GM21381 (cell line): ENCODE data around the gene TAGLN.
"Not testable (repeated sequence)": the region's sequence is repeated elsewhere in the genome, so short reads cannot be mapped to it uniquely, and the experiment has no call there.

Source experiments
- ATAC-seq: cut with Tn5 transposase; IDR thresholded peaks from one replicate; pipeline ENCODE4 v1.9.1; 2021; ENCODE audit warnings: mild to moderate bottlenecking, moderate library complexity; ENCODE audit not compliant: unreplicated experiment

The TAGLN gene

DNA sequence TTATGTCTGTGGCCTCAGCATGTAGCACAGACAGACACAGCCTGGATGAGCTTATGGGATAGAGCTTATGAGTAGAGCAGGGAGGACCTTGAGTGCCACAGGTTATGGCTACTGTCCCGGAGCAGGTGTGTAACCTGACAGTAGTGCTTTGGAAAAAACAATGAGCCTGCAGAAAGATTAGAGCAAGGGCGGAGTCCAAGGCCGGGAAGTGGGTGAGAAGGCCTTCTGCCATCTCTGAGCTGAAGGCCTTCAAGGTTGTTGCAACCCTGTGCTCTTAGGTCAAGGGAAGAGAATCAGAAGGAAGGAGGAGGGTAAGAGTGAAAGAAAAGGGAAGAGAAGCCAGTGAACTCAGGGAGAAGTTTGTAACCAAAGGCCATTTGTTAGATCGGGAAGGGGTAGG, 3.9 kb upstream of the TAGLN start:
- no peak for ATAC-seq

DNA sequence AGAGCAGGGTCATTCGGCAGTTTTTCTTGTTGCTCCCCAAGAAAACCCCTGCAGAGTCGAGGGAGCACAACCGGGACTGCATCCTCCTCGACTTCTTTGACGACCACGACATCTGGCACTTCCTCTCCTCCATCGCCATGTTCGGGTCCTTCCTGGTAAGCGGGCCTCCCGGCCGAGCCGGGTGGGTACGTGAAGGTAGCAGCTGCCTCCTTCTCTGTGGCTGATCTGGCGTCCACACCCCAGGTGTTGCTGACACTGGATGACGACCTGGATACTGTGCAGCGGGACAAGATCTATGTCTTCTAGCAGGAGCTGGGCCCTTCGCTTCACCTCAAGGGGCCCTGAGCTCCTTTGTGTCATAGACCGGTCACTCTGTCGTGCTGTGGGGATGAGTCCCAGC, 3.4 kb upstream of the TAGLN start:
- ATAC-seq: no peak

DNA sequence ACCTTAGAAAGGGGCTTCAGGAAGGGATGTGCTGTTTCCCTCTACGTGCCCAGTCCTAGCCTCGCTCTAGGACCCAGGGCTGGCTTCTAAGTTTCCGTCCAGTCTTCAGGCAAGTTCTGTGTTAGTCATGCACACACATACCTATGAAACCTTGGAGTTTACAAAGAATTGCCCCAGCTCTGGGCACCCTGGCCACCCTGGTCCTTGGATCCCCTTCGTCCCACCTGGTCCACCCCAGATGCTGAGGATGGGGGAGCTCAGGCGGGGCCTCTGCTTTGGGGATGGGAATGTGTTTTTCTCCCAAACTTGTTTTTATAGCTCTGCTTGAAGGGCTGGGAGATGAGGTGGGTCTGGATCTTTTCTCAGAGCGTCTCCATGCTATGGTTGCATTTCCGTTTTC, 2.2 kb upstream of the TAGLN start:
- no peak for ATAC-seq

DNA sequence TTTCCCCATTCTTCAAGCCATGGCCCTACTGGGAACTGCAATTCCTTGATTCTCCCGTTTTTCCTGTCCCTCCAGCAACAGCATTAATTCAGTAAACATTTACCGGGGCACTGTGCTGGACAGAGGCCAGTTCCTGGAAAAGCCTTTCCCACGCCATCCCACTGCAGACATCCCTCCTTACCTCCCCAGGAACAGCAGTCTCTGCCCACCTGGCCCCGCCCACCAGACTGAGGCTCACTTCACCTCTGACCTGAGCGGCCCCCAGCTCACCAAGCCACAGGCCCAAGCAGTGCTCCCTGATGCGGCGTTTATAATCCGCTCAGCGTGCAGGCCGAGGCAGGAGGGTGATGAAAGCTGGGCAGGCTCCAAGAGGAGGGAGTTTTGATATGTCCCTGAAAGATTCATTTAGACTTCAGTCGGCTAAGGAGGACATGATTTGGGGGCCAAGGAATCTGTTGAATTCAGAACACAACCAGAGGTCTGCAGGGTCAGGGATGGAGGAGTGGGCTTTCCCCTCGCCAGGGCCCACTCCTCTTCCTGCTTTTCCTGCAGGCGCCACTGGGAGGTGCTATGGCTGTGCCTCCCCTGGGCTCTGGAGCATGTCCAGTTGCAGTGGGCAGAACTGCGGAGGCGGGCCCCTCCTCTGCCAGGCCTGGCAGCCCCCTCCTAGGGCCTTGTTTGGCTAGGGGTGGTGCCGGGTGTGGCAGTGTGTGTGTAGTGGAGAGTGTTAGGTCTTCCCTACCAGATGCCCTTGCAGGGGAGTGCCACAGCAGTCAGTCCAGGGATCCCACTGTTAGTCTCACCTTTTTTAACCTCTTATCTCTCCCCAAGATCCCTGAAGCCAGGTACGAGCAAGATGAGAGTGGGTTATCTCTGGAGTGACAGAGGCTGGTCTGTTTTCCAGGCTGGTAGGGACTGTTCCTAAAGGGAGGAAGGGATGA, 1.4 kb upstream of the TAGLN start:
- no peak for ATAC-seq

DNA sequence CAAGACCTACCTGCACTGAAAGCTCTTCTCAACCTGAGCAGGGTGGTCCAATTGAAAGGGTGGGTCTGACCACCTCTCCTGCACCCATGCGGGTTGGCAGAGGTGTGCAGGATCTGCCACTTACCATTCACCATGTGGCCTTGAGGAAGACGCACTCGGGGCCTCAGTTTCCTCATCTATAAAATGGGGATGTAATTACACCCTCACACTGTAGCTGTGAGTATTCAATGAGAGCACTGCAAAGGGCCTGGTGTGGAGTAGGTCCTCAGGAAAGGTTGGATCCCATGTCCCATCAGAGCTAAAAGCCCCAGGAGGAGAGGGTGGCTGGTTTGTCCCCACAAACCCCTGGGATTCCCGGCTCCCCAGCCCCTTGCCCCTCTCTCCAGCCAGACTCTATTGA, 557 bp upstream of the TAGLN start:
- ATAC-seq: no peak

DNA sequence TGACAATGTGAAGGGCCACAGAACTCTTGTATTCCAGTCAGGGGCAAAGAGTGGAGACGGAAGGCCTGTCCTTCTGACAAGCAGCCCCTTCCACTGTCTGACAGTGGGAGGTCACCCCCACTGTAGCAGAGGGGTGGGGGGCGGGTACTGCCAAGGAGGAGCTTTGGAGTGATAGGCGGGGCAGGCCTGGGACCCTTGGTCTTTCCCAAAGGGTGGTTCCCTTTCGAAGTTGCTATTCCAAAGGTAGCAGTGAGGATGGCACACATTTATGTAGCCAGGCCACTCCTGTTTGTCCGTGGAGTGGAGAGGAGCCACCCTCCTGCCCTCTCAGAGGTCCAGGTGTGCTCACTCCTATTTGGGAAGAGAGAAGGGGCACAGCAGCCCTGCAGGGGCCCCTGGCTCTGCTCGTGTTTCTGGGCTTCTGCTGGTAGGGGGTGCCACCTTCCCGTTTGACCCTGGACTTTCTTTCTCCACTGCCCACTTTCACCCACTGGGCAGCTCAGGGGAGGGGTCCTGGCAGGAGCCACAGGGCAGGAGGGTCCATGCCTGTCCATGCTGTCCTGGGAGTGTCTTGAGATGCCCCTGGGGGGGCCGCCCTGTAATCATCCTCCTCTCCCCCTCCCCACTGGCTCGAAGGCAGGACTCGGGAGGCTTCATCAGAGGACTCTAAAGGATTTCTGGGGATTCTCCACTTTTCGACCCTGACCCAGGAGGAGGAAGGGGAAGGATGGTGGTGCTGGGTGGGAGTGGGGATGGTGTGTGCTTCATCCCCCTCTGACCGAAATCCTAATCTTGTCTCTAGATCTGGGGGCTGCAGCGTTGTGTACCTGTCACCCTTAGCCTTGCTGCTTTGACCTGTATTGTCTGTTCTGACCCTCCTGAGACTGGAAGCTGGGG, 994 bp downstream of the TAGLN start:
- no peak for ATAC-seq

DNA sequence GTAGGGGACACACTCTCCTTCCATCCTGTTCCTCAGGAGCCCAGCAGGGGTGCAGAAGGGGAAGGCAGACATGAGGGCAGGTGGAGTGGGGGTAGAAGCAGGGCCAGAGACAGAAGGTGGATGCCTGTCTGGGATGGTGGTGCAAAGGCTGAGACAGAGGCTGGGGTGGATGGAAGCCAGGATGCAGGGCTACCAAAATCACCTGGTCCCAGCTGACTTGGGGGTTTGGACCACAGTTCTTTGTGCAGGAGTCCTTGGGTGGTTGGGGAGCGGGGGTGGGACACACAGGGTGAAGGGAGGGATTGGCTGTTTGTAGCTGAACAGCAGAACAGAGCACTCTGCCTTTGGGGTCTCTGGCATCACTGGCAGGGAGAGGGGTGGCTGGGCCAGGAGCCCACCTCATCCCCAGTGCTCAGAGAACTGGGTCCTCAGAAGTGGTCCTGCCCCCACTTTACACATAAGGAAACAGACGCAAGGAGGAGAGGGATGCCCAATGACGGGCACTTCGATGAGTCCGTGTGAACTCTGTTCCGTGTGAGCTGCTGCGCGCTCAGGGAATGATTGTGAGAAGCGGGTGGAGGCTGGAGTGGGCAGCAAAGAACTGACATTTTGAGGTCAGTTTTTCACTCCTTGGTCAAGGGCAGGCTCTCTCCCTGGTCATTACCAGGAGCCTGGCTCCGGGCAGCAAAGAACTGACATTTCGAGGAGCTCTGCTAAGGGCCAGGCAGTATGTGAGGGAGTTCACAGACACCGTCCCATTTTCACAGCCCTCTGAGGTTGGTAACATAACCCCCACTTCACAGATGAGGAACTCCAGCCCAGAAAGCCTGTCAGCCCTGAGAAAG, 1.9 kb downstream of the TAGLN start:
- ATAC-seq: no peak

DNA sequence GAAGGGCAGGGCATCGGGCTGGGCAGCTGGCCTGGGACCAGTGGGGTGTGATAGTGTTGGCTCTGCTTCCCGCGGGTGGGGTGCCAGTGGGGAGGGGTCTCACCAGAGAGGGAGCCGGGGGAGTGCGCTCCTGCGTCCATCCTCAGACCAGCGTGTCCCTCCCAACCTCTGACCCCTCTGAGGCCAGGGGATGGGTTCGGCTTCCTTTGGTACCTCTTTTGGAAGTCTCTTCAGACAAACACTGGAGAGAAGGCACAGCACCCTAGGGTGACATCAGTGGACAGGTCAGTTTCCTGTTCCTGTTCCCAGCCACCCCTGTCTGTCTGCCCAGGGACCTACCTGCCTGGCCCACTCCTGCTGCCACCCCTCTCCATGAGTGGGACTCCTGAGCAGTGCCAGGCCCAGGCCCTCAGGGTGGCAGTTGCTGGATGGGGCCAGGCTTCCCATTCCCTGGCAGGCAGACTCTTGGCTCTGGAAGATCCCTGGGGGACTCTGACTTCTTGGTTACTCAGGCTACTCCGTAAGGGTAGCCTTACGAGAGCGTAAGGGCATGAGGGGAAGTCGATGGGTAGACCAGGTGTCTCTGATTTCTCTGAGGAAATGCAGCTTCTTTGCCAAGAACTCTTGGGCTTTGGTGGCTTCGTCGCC, 2.6 kb downstream of the TAGLN start:
- ATAC-seq: no peak

DNA sequence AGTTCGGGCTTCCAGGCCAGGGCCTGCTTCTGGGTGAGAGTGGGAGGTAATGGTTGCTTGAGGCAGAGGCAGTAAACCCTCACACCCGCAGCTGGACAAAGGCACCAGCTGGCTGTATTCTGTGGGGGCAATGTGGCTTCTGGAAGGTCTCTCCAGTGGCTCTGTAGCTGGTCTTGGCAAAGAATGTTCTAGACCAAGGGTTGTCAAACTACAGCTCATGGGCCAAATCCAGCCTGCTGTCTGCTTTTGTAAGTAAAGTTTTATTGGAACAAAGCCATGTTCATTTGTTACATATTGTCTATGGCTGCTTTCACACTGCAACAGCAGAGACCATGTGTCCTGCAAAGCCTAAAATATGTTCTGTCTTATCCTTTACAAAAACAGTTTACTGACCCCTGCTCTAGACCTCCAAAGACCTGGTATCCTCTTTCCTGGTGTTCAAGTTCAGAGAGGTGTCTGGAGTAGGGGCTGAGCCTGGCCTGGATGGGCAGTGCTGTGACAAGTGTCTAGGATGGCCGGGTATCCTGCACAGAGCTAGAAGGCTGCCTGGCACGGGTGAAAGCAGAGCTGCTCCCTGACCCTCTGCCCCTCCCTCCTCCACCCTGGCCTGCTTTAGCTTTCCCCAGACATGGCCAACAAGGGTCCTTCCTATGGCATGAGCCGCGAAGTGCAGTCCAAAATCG, 3.4 kb downstream of the TAGLN start:
- no peak for ATAC-seq

DNA sequence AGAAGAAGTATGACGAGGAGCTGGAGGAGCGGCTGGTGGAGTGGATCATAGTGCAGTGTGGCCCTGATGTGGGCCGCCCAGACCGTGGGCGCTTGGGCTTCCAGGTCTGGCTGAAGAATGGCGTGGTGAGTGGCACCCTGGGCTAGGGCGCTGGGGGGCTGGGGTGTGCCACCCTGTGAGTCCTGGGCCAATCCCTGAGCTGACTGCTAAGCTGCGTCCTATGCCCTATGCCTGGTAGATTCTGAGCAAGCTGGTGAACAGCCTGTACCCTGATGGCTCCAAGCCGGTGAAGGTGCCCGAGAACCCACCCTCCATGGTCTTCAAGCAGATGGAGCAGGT, 3.9 kb downstream of the TAGLN start:
- ATAC-seq: no peak

DNA sequence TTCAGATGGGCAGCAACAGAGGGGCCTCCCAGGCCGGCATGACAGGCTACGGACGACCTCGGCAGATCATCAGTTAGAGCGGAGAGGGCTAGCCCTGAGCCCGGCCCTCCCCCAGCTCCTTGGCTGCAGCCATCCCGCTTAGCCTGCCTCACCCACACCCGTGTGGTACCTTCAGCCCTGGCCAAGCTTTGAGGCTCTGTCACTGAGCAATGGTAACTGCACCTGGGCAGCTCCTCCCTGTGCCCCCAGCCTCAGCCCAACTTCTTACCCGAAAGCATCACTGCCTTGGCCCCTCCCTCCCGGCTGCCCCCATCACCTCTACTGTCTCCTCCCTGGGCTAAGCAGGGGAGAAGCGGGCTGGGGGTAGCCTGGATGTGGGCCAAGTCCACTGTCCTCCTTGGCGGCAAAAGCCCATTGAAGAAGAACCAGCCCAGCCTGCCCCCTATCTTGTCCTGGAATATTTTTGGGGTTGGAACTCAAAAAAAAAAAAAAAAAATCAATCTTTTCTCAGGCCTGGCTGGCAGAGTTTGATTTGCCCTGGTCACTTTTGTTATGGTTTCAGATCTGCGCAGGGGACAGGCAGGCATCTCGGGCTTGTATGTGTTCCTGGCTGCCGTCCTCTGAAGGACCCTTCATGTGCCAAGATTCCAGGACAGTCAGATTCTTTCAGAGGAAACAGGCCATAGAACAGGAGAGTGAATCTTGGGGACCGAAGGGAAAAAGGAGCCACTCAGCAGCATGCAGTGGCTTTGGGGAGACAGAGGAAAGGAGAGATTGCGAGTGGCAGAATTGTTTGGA, 5.3 kb downstream of the TAGLN start:
- no peak for ATAC-seq

DNA sequence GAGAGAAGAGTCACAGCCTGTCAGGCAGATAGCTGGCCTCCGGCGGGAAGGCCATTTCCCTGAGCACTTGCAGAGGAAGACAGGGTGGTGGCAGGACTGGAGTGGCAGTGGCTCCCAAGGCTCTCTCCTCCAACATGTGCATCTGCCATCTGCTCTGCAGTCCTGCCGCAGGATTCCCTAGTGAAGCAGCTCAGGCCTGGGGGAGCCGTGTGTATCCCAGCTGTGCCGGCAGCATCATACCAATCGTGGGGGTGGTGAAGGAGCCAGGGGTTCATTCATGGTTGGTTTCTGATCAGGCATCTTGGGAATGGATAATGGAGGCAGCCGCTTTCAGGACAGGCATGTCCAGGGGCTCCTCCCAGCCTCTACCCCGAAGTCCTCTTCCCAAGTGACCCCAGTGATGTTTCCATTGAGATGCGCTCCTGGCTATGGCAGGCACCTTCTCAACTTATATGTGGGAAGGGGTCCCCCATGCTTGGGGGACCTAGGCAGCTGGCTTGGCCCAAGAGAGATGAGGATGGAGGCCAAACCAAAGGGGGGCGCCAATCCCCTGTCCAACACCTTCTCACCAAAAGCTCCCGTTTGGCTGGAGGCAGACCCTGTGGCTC, 6.1 kb downstream of the TAGLN start:
- no peak for ATAC-seq

DNA sequence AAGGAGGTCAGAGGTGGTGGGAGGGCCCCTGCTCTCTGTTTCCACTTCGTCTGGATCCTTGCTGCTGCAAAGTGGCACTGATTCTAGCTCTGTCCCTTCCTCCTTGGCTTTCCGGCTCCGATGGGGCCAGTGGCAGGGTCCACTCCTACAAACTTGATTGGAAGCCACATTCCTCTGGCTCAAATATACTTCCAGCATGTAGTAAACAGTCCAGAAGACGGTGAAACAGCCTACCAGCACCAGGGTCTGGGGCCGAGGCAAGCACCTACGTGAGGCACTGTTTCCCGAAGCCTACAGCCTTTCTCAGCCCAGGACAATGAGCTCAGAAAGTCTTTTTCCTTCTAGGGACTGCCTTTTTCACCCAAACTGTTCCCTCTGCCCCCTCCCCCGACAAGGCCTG, 6.9 kb downstream of the TAGLN start:
- not testable (repeated sequence) for ATAC-seq

DNA sequence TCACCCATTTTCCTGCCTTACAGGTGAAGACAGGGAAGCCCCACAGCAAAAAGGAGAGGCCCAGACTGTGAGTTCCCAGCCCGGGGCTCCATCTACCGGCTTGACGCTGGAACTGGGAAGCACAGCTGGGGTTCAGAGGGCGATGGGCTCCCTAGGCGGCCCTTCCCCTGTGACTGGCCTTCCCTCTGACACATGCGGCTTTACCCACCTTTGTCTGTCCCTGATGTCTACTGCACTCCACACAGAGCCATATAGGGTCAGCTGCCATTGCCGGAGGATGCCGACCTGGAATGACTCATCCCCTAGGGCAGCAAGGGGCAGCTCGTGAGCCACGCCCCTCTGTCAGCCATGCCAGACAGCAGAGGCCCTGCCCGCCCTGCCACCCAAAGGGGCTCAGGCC, 7.7 kb downstream of the TAGLN start:
- ATAC-seq: not testable (repeated sequence)

DNA sequence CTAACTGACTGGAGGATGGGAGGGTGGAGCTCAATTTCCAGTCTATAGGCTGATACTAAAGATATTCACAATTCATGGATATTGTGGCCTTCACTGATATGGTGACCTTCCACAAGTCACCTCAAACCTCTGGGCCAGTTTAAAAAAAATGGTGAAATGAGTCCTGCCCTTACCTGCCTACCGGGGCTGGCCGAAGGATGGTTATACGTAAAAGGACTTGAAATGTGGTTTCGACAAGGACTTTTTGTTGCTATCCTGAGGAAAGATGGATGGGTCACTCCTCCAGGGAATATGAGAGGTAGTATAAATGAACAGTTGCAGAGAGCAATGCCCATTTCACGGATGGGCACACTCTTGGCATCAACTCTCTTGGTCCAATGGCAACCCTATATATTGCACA, 8.3 kb downstream of the TAGLN start:
- not testable (repeated sequence) for ATAC-seq

DNA sequence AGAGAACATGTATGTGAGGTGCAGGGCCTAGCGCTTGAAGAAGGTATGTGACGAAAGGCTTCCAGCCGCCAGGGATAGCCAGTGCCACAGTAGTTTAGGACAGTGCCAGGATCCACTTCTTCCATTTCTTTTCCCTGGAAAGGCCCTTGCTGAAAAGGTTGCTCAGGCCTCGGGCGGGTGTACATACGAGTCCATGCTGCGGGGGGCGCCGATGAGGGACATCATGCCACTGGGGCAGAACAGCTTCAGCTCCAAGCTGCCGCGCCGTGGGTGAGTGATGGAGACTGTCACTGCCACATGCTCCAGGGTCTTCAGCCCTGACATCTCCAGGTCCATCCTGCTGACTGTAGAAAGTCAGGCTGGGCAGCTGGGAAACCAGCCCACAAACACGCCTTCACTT, 9.5 kb downstream of the TAGLN start:
- ATAC-seq: not testable (repeated sequence)

DNA sequence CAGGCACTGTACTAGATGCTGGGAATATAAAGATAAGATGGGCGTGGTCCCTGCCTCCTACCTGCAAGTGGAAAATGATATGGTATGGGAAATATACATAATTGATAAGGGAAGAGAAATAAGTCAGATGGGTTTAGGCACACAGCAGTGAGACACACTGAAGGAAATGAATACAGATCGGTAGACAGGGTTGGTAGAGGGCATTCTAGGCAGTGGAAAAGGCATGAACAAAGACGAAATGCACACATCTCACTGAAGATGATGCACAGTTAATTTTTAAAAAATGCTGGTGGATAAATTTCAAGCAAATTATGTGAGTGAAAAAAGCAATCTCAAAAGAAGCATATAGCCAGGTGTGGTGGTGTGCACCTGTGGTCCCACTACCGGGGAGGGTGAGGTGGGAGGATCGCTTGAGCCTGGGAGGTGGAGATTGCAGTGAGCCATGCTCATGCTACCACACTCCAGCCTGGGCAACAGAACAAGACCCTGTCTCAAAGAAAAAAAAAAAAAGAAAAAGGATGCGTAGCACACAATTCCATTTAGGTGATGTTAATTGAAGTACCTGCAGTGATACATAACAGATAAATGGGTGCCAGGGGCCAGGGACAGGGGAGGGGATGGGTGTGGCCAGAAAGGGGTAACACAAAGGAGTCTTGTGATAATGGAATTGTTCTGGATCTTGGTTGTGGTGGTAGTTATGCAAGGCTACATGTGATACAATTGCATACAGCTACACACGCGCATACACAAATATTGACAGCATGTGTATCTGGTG, 10.4 kb downstream of the TAGLN start:
- not testable (repeated sequence) for ATAC-seq

DNA sequence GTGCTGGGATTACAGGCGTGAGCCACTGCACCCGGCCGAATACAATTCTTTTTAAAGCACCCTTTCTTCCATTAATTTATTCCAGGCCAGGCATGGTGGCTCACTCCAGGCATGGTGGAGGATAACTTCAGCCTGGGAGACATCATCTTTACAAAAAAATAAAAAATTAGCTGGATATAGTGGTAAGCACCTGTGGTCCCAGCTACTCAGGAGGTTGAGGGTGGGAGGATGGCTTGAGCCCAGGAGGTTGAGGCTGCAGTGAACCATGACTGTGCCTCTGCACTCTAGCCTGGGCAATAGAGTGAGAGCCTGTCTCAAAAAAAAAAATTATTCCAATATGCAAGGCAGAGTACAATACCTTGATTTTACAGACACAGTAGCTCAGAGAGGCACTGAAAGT, 11.4 kb downstream of the TAGLN start:
- no peak for ATAC-seq
